SK-N-SH (cell line): Measurements from ENCODE around the gene DBH. TPM values are rescaled to one million over a fixed set of nuclear protein-coding genes. Genes with fewer than 3 reads are reported as not detected.

Experiments used
- CTCF ChIA-PET: fragments of 300-600, 350-600 bp; formaldehyde crosslinking; extraction: SDS; loops from one replicate; lab custom pipeline; 2021; lab: Yijun Ruan, JAX
- POLR2A ChIA-PET: fragments of 350-600 bp; sonication (Branson Sonifier 250); formaldehyde crosslinking; extraction: SDS; loops from one replicate; lab custom pipeline; 2020; ENCODE audit warnings: antibody characterized with exemption, inconsistent platforms; lab: Yijun Ruan, JAX
- DNase-seq: peaks from one replicate; pipeline ENCODE4 v3.0.0; 2012
- H2AFZ ChIP-seq: fragments of 200-600 bp; sonication (generic); 2 replicates; pipeline ENCODE4 v1.8.1; 2016; ENCODE audit warnings: antibody characterized with exemption, mild to moderate bottlenecking, low read depth
- H3F3A ChIP-seq: fragments of 200-600 bp; sonication (generic); replicated peaks from 2 replicates; pipeline ENCODE3; 2016; ENCODE audit warnings: antibody characterized with exemption, mild to moderate bottlenecking; ENCODE audit not compliant: insufficient read depth
- H3K27ac ChIP-seq, 2 experiments: fragments of 200-500 bp in 1 of 2; fragments of 200-600 bp in 1 of 2; sonication (Bioruptor generic) in 1 of 2; sonication (generic), shearing (Covaris generic) in 1 of 2; 2 replicates each; pipeline versions ENCODE4 v1.5.1 to v1.6.1; 2014 to 2016; ENCODE audit warnings: low read depth in 2 of 2, inconsistent platforms in 1 of 2, low read length in 1 of 2, mild to moderate bottlenecking in 1 of 2, mixed read lengths in 1 of 2
- H3K27me3 ChIP-seq: fragments of 200-600 bp; sonication (generic), shearing (Covaris generic); 2 replicates; pipeline ENCODE4 v1.6.1; 2016; ENCODE audit warnings: mixed run types; ENCODE audit not compliant: insufficient read depth
- H3K36me3 ChIP-seq, 2 experiments: fragments of 200-500 bp in 1 of 2; fragments of 200-600 bp in 1 of 2; sonication (Bioruptor generic) in 1 of 2; sonication (generic) in 1 of 2; replicated peaks in 1 of 2; 2 replicates each; pipeline versions ENCODE3 to v1.5.1; 2014 to 2016; ENCODE audit warnings: low read length in 1 of 2, mild to moderate bottlenecking in 1 of 2; ENCODE audit not compliant: insufficient read depth in 2 of 2, control insufficient read depth in 1 of 2
- H3K4me1 ChIP-seq, 2 experiments: fragments of 200-500 bp in 1 of 2; fragments of 200-600 bp in 1 of 2; sonication (Bioruptor generic) in 1 of 2; sonication (generic), shearing (Covaris generic) in 1 of 2; 2 replicates each; pipeline versions ENCODE4 v1.5.1 to v1.6.1; 2014 to 2016; ENCODE audit warnings: low read depth in 1 of 2, low read length in 1 of 2, mixed run types in 1 of 2; ENCODE audit not compliant: insufficient read depth in 2 of 2, control insufficient read depth in 1 of 2
- H3K4me2 ChIP-seq: fragments of 200-600 bp; sonication (generic), shearing (Covaris generic); 2 replicates; pipeline ENCODE4 v1.6.1; 2017; ENCODE audit warnings: mixed run types
- H3K4me3 ChIP-seq, 2 experiments: fragments of 200-500 bp in 1 of 2; fragments of 200-600 bp in 1 of 2; sonication (Bioruptor generic) in 1 of 2; sonication (generic), shearing (Covaris generic) in 1 of 2; 2 replicates each; pipeline versions ENCODE4 v1.5.1 to v1.8.1; 2014 to 2016; ENCODE audit warnings: low read depth in 2 of 2, inconsistent platforms in 1 of 2, low read length in 1 of 2, mild to moderate bottlenecking in 1 of 2, mixed read lengths in 1 of 2, moderate library complexity in 1 of 2
- H3K79me2 ChIP-seq: fragments of 200-600 bp; sonication (generic); 2 replicates; pipeline ENCODE4 v1.8.1; 2017; ENCODE audit warnings: mild to moderate bottlenecking; ENCODE audit not compliant: insufficient read depth
- H3K9ac ChIP-seq: fragments of 200-600 bp; sonication (generic); 2 replicates; pipeline ENCODE4 v1.6.1; 2017; ENCODE audit warnings: mixed run types
- H3K9me2 ChIP-seq: fragments of 200-600 bp; sonication (generic); 2 replicates; pipeline ENCODE4 v1.6.1; 2017; ENCODE audit warnings: mixed run types
- H3K9me3 ChIP-seq: fragments of 200-600 bp; sonication (generic); 2 replicates; pipeline ENCODE4 v1.6.1; 2017; ENCODE audit warnings: mixed run types, mild to moderate bottlenecking, moderate library complexity
- H4K20me1 ChIP-seq: fragments of 200-600 bp; sonication (generic); 2 replicates; pipeline ENCODE4 v1.6.1; 2017; ENCODE audit warnings: mild to moderate bottlenecking, mixed run types; ENCODE audit not compliant: insufficient read depth
- ELF1 ChIP-seq: IDR thresholded peaks from 2 replicates; pipeline ENCODE4 v1.4.0; 2012
- EP300 ChIP-seq, 2 experiments: IDR thresholded peaks; 2 replicates each; pipeline versions ENCODE4 v1.4.0 to v1.6.1; 2012; ENCODE audit warnings: borderline replicate concordance in 1 of 2, low read depth in 1 of 2, low read length in 1 of 2
- EZH2phosphoT487 ChIP-seq: fragments of 200-600 bp; sonication (generic); IDR thresholded peaks from 2 replicates; pipeline ENCODE4 v1.6.1; 2017; ENCODE audit warnings: low read depth, mixed run types, mild to moderate bottlenecking, antibody characterized with exemption, moderate library complexity, borderline replicate concordance
- FOSL2 ChIP-seq: IDR thresholded peaks from 2 replicates; pipeline ENCODE4 v1.4.0; 2012; ENCODE audit warnings: low read depth, mild to moderate bottlenecking, moderate library complexity, borderline replicate concordance
- FOXJ3 ChIP-seq: sonication (generic); formaldehyde crosslinking; IDR thresholded peaks from 2 replicates; pipeline ENCODE4 v1.5.1; 2020; ENCODE audit warnings: mild to moderate bottlenecking, missing genetic modification reagents
- GABPA ChIP-seq: IDR thresholded peaks from 2 replicates; pipeline ENCODE4 v1.4.0; 2012; ENCODE audit warnings: low read depth, mild to moderate bottlenecking
- JUND ChIP-seq: IDR thresholded peaks from 2 replicates; pipeline ENCODE4 v1.4.0; 2012
- MEF2A ChIP-seq: IDR thresholded peaks from 2 replicates; pipeline ENCODE4 v1.4.0; 2012; ENCODE audit warnings: low read depth, borderline replicate concordance
- SMC3 ChIP-seq: IDR thresholded peaks from 2 replicates; pipeline ENCODE4 v1.6.1; 2012; ENCODE audit warnings: low read depth, low read length, improper control_type of control experiment
- TAF1 ChIP-seq: IDR thresholded peaks from 2 replicates; pipeline ENCODE4 v1.6.1; 2012; ENCODE audit warnings: low read depth, mild to moderate bottlenecking, low read length, moderate library complexity, borderline replicate concordance
- TEAD4 ChIP-seq: IDR thresholded peaks from 2 replicates; pipeline ENCODE4 v1.4.0; 2012; ENCODE audit warnings: mild to moderate bottlenecking, borderline replicate concordance; ENCODE audit not compliant: insufficient read depth
- ZBTB33 ChIP-seq: IDR thresholded peaks from 2 replicates; pipeline ENCODE4 v1.4.0; 2012; ENCODE audit warnings: low read depth, borderline replicate concordance
- WGBS: methylation state at CpG from one replicate; pipeline ENCODE4 v1.1.6; 2017; ENCODE audit warnings: low lambda C conversion rate; 5-methylcytosine and 5-hydroxymethylcytosine counted together
- polyA plus RNA-seq, 3 experiments: library from polyadenylated mRNA; depleted of rRNA; stranded (reverse); fragments of >200 nt; gene quantifications; 2 replicates each; pipeline ENCODE4 v1.2.3, GENCODE V29; 2012
- TF ChIP-seq, protein P1 (sequence below): fragments of 200-600 bp; sonication (generic); IDR thresholded peaks from 2 replicates; pipeline ENCODE4 v1.6.1; 2017; ENCODE audit warnings: antibody characterized with exemption, mild to moderate bottlenecking, moderate library complexity
- TF ChIP-seq, protein P2 (sequence below): fragments of 150-350 bp; IDR thresholded peaks from 2 replicates; pipeline ENCODE4 v1.6.1; 2017; ENCODE audit warnings: antibody characterized with exemption, low read length, low read depth, borderline replicate concordance

Gene DBH
- polyA plus RNA-seq, 1 of the 3 experiments (the other 2 are of a cell fraction): 0.92 TPM

DNA sequence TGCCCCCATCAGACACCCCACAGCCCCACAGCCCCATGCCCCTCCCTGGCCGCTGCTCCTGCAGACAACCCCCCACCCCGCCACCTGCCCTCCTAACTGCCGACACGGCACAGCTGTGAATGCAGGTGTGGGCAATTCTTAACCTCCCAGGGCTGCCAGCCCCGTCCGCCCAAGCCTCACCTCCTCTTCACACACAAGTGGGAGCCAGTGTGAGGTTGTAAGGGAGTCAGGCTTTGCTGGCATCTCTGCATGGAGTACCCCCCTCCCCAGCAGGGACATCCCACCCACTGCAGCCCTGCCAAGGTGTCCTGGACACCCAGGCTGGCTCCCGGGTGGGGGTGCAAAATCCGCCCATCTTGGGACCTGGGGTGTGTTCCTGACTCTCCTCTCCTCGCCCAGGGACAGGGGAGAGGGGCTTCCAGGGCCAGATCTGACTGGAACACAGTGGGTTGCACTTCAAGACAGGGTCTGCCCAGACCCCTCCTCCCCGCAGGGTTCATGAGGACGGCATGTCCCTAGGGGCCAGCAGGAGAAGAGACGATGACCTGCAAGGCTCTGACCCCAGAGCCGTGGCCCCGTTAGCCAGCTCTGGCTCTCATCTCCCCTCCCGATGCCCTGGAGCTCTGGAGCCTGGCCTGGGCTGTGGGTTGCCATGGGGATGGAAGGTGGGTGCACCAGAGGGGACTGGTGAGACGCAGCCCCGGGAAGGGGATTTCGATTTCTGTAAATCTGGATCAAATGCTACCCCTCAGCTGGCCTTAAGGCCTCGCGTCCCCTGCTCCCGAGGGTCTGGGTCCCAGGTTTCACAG lies 67.6 kb downstream of the DBH start (continued):
- TF ChIP-seq, protein P1, sequence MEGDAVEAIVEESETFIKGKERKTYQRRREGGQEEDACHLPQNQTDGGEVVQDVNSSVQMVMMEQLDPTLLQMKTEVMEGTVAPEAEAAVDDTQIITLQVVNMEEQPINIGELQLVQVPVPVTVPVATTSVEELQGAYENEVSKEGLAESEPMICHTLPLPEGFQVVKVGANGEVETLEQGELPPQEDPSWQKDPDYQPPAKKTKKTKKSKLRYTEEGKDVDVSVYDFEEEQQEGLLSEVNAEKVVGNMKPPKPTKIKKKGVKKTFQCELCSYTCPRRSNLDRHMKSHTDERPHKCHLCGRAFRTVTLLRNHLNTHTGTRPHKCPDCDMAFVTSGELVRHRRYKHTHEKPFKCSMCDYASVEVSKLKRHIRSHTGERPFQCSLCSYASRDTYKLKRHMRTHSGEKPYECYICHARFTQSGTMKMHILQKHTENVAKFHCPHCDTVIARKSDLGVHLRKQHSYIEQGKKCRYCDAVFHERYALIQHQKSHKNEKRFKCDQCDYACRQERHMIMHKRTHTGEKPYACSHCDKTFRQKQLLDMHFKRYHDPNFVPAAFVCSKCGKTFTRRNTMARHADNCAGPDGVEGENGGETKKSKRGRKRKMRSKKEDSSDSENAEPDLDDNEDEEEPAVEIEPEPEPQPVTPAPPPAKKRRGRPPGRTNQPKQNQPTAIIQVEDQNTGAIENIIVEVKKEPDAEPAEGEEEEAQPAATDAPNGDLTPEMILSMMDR: no peak
- TF ChIP-seq EZH2phosphoT487 (no peak), MEF2A (no peak), TEAD4 (no peak), FOSL2 (no peak), FOXJ3 (CRISPR knock-in tag) (no peak), ZBTB33 (no peak), GABPA (no peak), JUND (no peak), ELF1 (no peak)
- TF ChIP-seq, protein P2, sequence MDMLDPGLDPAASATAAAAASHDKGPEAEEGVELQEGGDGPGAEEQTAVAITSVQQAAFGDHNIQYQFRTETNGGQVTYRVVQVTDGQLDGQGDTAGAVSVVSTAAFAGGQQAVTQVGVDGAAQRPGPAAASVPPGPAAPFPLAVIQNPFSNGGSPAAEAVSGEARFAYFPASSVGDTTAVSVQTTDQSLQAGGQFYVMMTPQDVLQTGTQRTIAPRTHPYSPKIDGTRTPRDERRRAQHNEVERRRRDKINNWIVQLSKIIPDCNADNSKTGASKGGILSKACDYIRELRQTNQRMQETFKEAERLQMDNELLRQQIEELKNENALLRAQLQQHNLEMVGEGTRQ: no peak

- Histone ChIP-seq H3K4me1 (peaks cover 0 to 11% of the 10 kb centered on the region in 2 experiments; a peak in 1 of 4 replicates), H3K4me3 (no peak overlapping the region), H3K36me3 (no peaks in the 10 kb centered on the region), H3K4me2 (no peak overlapping the region), H3K27ac (no peak overlapping the region), H3K79me2 (no peaks in the 10 kb centered on the region), H3K9me3 (no peaks in the 10 kb centered on the region), H3K9ac (no peak overlapping the region), H3K27me3 (no peaks in the 10 kb centered on the region), H4K20me1 (no peaks in the 10 kb centered on the region), H3K9me2 (no peaks in the 10 kb centered on the region), H3F3A (no peaks in the 10 kb centered on the region), H2AFZ (no peak overlapping the region)
- ChIA-PET CTCF (interaction anchor here (0.6 to 1.8 kb wide), 4 partner anchors 10 to 43 kb away, joined by 3 to 5 read pairs (median 3); no protein-coding TSS in a partner anchor), POLR2A (interaction anchor here (0.9 kb wide), 1 partner anchor 23 kb away, joined by 4 read pairs; no protein-coding TSS in a partner anchor)
- TF ChIP-seq SMC3 (no peak), TAF1 (no peak), ELF1 (no peak), FOXJ3 (CRISPR knock-in tag) (no peak), EP300 (IDR thresholded peaks at IDR 0.05; ENCODE audit: borderline replicate concordance in 1 of 2, low read depth in 1 of 2, low read length in 1 of 2) (no peak)
- WGBS: 80% methylated on average over 11 of the region's 23 CpGs
- DNase-seq: no peak
Measured at GRCh38 chr9:133704711-133705181, 68.6 kb downstream of the DBH start.
